ENCODE measurements around the gene EXD2.

- no peak for TF ChIP-seq CTCF (IDR thresholded peaks at IDR 0.05)
- TF ChIP-seq POLR2AphosphoS5 (IDR thresholded peaks at IDR 0.05), result no peak
These were observed 8.5 kb downstream of the EXD2 start for GRCh38 chr14:69199786-69200185.

Data from upper lobe of left lung (tissue), 4 donors.